GM12891 (cell line): Measurements from ENCODE around the gene RHEB.
"Not testable (repeated sequence)": the region's sequence is repeated elsewhere in the genome, so short reads cannot be mapped to it uniquely, and the experiment has no call there.

Experiments used
- DNase-seq: peaks from one replicate; pipeline ENCODE4 v3.0.0; 2011; ENCODE audit warnings: low spot score; ENCODE audit not compliant: insufficient read length
- FAIRE-seq: peaks from 2 replicates; lab custom pipeline; 2011; peaks lifted over from hg19 to GRCh38; lab: Jason Lieb, UNC
- PAX5 ChIP-seq: IDR thresholded peaks from 2 replicates; pipeline ENCODE4 v1.6.1; 2011; ENCODE audit warnings: low read length, moderate library complexity, mild to moderate bottlenecking; ENCODE audit not compliant: insufficient read depth, severe bottlenecking
- POLR2A ChIP-seq: IDR thresholded peaks from 2 replicates; pipeline ENCODE4 v1.6.1; 2011; ENCODE audit warnings: low read depth, low read length, control low read depth
- POLR2AphosphoS5 ChIP-seq: IDR thresholded peaks from 2 replicates; pipeline ENCODE4 v1.6.1; 2011; ENCODE audit warnings: low read depth, low read length, control low read depth
- POU2F2 ChIP-seq: IDR thresholded peaks from 2 replicates; pipeline ENCODE4 v1.6.1; 2011; ENCODE audit warnings: low read depth, mild to moderate bottlenecking, control low read depth, low read length, moderate library complexity
- SPI1 ChIP-seq: IDR thresholded peaks from 2 replicates; pipeline ENCODE4 v1.6.1; 2011; ENCODE audit warnings: low read depth, low read length, control low read depth
- TAF1 ChIP-seq: IDR thresholded peaks from 2 replicates; pipeline ENCODE4 v1.6.1; 2011; ENCODE audit warnings: low read depth, low read length, control low read depth

RHEB gene

DNA sequence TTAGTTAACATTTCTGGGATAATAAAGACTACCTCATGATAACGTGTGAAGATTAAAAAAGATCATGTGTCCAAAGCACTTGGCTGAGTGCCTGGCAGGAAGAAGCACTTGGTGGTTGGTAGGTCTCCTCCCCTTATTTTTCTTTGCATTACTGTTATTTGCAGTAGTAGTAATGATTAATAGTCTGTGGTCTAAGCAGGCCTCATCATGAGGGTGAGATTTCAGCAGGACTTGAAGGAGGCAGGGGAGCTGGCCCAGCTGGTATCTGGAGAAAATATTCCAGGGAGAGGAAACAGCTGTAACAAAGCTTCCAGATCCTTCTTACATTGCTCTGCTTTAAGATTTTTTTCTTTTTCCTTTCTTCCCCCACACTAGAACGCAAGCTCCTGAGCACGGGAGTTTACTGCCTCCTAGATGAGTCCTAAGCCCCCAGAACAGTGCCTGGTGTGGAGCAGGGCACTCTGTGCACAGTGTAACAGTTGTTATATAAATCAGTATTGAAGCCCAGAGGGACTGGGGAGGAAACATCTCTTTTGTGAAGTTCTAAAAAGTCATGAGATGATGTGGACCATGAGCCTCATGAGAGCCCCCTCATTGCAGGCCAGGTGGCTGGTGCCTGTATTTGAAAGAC, 31.1 kb upstream of the RHEB start:
- no peak for DNase-seq
- FAIRE-seq, result no peak
- TF ChIP-seq POU2F2, result no peak
- TF ChIP-seq POLR2AphosphoS5, result no peak
- TF ChIP-seq POLR2A, result no peak

DNA sequence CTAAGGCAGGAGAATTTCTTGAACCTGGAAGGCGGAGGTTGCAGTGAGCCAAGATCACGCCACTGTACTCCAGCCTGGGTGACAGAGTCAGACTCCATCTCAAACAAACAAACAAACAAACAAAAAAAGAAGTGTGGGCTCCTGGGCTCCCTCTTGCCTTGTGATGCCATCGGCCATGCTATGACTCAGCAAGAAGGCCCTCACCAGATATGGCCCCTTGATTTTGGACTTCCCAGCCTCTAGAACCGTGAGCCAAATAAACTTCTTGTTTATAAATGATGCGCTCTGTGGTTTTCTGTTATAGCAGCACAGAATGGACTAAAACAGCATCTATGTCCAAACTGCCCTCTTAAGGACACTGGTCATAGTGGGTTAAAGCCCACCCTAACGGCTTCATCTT, 29.9 kb upstream of the RHEB start:
- DNase-seq (no peak), FAIRE-seq (no peak)
- TF ChIP-seq TAF1 (no peak), POLR2A (no peak), POU2F2 (no peak), SPI1 (no peak), PAX5 (no peak), POLR2AphosphoS5 (no peak)

DNA sequence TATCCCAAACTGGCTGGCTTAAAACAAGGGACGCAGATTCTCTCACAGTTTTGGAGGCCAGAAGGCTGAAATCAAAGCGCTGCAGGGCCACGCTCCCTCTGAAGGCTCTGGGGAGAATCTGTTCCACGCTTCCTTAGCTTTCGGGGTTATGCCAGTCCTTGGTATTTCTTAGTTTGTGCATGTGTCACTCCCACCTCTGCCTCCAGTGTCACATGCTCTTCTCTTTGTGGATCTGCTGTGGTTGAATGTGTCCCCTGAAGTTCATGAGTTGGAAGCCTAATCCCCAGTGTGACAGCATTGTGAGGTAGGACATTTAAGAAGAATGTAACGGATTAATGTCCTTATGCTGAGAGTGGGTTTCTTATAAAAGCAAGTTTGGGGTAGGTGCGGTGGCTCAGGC, 29.4 kb upstream of the RHEB start:
- TF ChIP-seq PAX5, result no peak
- TF ChIP-seq POLR2AphosphoS5, result no peak
- TF ChIP-seq SPI1, result no peak
- no peak for TF ChIP-seq POU2F2
- TF ChIP-seq POLR2A, result no peak
- no peak for TF ChIP-seq TAF1
- DNase-seq (no peak), FAIRE-seq (no peak)

DNA sequence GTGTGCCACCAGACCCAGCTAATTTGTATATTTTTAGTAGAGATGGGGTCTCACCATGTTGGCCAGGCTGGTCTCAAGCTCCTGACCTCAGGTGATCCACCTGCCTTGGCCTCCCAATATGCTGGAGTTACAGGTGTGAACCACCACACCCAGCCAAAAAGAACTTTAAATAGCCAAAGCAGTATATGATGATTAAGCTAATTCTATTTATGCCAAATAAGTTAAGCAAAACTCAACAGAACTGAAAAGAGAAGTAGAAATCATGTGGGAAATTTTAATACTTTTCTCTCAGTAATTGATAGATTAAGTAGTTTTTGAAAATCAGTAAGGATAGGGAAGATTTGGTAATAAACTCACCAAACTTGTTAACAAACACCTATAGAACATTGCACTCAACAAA, 24.5 kb upstream of the RHEB start:
- FAIRE-seq, result no peak
- TF ChIP-seq POLR2AphosphoS5, result no peak
- no peak for TF ChIP-seq TAF1

DNA sequence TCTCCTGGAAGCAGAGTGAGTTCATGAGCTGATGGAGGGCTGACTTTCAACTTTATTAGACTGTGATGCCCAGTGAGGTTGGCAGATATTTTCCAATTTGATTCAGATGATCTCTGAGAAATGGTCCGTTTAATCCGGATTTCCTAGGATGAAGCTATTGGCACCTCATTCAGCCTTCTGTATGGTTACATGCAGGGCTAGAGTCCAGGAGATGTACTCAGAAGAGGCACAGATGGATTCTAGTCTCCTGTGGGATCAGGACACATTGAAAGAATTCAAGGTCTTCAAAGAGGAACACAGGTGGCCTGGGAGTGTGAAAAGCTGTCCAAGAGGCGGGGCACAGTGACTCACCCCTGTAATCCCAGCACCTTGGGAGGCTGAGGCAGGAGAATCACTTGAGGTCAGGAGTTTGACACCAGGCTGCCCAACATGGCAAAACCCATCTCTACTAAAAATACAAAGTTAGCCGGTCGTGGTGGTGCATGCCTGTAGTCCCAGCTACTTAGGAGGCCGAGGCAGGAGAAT, 23.0 kb upstream of the RHEB start:
- no peak for DNase-seq
- TF ChIP-seq TAF1 (no peak), PAX5 (no peak), SPI1 (no peak), POU2F2 (no peak), POLR2A (no peak), POLR2AphosphoS5 (no peak)
- no peak for FAIRE-seq

More for the DNA sequence above, 24.5 kb upstream of the RHEB start:
- DNase-seq, result no peak

DNA sequence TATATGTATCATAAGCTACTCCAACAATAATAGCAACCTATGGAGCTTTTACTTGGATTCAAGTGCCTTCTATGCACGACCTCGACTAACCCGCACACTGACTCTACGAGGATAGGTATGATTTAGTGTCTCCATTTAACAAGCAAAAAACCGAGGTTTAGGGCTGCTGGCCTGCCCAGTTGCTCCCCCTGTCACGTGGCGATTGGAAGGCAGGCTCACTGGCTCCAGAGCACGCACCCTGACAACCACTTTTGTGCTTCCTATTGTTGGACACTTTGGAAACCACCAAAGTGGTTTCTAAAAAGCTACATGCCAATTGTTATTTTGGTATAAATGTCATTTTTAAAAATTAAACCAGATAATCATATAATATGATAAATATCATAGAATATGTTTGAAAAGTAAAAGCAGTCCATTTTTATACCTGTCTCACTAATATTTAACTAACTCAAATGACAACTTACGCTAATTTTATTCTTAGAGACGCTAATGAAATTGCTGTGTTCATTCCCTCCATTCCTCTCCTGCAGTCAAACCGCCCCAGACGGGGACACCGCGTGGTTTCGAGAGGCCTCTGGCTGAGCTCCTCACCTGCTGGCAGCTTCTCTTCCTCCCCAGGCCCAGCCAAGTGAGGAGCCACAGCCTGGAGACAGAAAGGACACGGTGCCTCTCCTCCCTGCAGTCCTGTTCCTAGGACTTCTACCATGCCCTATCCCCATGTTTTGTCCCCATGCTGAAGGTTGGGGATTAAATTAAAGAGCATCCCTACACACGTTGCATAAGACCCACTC, 22.2 kb upstream of the RHEB start:
- TF ChIP-seq POLR2A, result no peak
- FAIRE-seq (no peak), DNase-seq (no peak)

DNA sequence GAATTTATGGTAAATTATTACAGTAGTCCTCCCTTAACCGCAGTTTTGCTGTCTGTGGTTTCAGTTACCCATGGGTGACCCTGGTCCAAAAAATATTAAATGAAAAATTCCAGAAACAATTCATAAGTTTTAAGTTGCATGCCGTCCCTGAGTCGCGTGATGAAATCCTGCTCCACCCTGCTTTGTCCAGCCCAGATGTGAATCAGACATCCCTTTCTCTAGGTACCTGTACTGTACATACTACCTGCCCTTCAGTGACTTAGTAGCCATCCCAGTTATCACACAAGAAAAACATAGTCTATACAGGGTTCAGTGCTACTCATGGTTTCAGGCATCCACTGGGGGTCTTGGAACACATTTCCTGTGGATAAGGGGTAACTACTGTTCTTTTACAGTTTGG, 20.5 kb upstream of the RHEB start:
- no peak for TF ChIP-seq POU2F2
- TF ChIP-seq POLR2A, result no peak
- TF ChIP-seq SPI1, result no peak
- no peak for TF ChIP-seq PAX5
- no peak for TF ChIP-seq POLR2AphosphoS5
- TF ChIP-seq TAF1, result no peak
- DNase-seq (no peak), FAIRE-seq (no peak)

DNA sequence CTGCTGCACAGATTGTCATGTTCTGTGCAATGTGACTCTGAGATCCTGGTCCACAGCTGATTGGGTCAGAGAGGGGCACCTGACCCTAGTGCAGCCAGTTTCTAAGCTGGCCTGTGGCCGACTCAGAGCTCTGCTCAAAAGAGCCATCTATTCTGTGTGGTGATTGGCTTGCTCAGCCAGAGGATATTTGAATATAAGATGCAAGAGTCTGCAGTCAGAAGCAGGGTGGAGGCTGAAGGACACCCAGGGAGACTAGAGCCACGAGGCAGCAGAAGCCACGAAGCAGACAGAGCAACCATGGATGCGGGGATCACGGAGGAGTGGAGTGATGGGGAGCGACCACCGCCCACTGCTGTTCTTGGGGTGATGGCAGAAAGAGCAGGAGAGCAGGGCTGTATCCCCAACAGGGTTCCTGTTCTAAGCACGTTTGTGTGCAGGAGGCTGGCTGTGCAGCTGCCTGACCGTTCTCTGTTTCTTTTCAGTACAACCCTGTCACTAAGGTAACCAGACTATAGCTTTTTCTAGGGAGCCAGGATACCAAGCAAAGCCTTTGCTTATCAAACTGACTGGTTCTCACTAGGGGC, 19.5 kb upstream of the RHEB start:
- DNase-seq, result no peak
- FAIRE-seq, result peak; percentile 47
- TF ChIP-seq POLR2AphosphoS5, result no peak
- no peak for TF ChIP-seq POLR2A
- TF ChIP-seq PAX5, result no peak
- no peak for TF ChIP-seq SPI1
- no peak for TF ChIP-seq TAF1
- TF ChIP-seq POU2F2, result no peak

DNA sequence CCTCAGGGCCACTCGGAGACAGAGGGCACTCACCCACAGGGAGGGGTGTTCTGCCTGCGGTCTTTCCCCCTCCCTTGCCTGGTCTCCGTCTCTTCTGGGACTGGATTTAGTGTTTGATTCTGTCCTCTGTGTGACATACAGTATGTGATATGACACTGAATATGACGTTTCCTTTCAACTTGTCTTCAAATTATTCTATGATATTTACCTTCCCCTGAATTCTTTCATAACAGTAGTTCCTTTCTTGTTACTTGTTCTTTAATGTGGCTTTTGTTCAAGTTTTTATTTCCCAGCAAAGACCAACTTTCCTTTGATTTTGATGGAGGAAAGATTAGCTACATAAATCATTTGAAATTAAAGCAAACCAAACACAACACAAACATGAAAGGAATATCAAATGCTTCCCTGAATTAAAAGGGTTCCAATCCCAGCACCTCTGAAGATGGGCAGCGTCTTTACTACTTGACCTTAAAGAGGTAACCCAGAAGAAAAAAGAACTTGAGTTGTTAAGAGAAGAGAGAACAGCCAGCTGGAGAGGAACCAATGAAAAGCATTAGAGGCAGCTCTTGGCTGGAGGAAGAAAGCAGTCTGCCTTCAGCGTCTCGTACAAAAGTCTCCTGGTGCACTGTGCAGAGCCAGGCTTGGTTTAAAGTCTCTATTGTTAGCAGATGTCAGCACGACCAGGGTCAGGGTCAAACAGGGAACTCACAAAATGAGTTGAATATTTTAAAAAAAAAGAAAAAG, 18.3 kb upstream of the RHEB start:
- DNase-seq (no peak), FAIRE-seq (no peak)
- TF ChIP-seq POLR2A (no peak), POU2F2 (no peak), TAF1 (no peak), SPI1 (no peak), POLR2AphosphoS5 (no peak)

DNA sequence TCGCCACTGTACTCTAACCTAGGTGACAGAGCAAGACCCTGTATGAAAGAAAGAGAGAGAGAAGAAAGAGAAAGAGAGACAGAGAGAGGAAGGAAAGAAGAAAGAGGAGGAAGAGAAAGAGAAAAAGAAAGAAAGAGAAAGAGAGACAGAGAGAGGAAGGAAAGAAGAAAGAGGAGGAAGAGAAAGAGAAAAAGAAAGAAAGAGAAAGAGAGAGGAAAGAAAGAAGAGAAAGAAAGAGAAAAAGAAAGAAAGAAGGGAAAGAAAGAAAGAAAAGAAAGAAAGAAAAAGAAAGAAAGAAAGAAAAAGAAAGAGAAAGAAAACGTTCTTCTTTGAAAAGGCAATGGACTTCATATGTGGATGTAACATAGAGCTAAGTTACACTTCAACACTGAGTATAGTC, 16.5 kb upstream of the RHEB start:
- not testable (repeated sequence) for FAIRE-seq, DNase-seq
